WTC11 (cell line): ENCODE measurements around the gene PPP1R27. TPM values are rescaled to one million over a fixed set of nuclear protein-coding genes. Genes with fewer than 3 reads are reported as not detected.

Experiments used
- ARID4B ChIP-seq: sonication (generic); formaldehyde crosslinking; IDR thresholded peaks from 2 replicates; pipeline ENCODE4 v1.8.0; 2023; ENCODE audit warnings: missing genetic modification reagents, mild to moderate bottlenecking, borderline replicate concordance
- CDX4 ChIP-seq: fragments of 250-450 bp; sonication (Bioruptor Pico); IDR thresholded peaks from 2 replicates; pipeline ENCODE4 v1.9.0; 2021; ENCODE audit warnings: moderate library complexity, mild to moderate bottlenecking, inconsistent platforms, borderline replicate concordance
- CREB1 ChIP-seq: sonication (generic); formaldehyde crosslinking; IDR thresholded peaks from 2 replicates; pipeline ENCODE4 v1.8.0; 2023; ENCODE audit warnings: mild to moderate bottlenecking, missing genetic modification reagents
- ERG ChIP-seq: fragments of 250-450 bp; sonication (Bioruptor Pico); IDR thresholded peaks from 2 replicates; pipeline ENCODE4 v1.8.0; 2021; ENCODE audit warnings: mild to moderate bottlenecking
- FOXJ3 ChIP-seq: sonication (generic); formaldehyde crosslinking; IDR thresholded peaks from 2 replicates; pipeline ENCODE4 v1.9.0; 2021; ENCODE audit warnings: missing genetic modification reagents, mild to moderate bottlenecking, borderline replicate concordance
- FOXP1 ChIP-seq: sonication (generic); formaldehyde crosslinking; IDR thresholded peaks from 2 replicates; pipeline ENCODE4 v1.8.0; 2022; ENCODE audit warnings: missing genetic modification reagents, mild to moderate bottlenecking, moderate library complexity, borderline replicate concordance
- GABPB1 ChIP-seq: sonication (generic); formaldehyde crosslinking; IDR thresholded peaks from 2 replicates; pipeline ENCODE4 v1.8.1; 2023; ENCODE audit warnings: mild to moderate bottlenecking, missing genetic modification reagents
- GRHL2 ChIP-seq: fragments of 250-450 bp; sonication (Bioruptor Pico); IDR thresholded peaks from 2 replicates; pipeline ENCODE4 v1.8.0; 2022; ENCODE audit warnings: mild to moderate bottlenecking, moderate library complexity; ENCODE audit not compliant: insufficient replicate concordance, severe bottlenecking
- HMGA2 ChIP-seq: fragments of 250-450 bp; sonication (Bioruptor Pico); IDR thresholded peaks from 2 replicates; pipeline ENCODE4 v1.4.0; 2021; ENCODE audit warnings: mild to moderate bottlenecking, moderate library complexity
- NR3C1 ChIP-seq: sonication (generic); formaldehyde crosslinking; conservative IDR thresholded peaks from 2 replicates; pipeline ENCODE4 v1.8.1; 2023; ENCODE audit warnings: low read depth, mild to moderate bottlenecking, missing genetic modification reagents
- OVOL2 ChIP-seq: fragments of 250-450 bp; sonication (Bioruptor Pico); IDR thresholded peaks from 2 replicates; pipeline ENCODE4 v1.9.0; 2021; ENCODE audit warnings: mild to moderate bottlenecking, borderline replicate concordance
- RORB ChIP-seq: fragments of 250-450 bp; sonication (Bioruptor Pico); IDR thresholded peaks from 2 replicates; pipeline ENCODE4 v1.9.0; 2021; ENCODE audit warnings: mild to moderate bottlenecking
- SMAD3 ChIP-seq: sonication (generic); formaldehyde crosslinking; IDR thresholded peaks from 2 replicates; pipeline ENCODE4 v1.8.0; 2022; ENCODE audit warnings: missing genetic modification reagents, mild to moderate bottlenecking, borderline replicate concordance
- SMAD4 ChIP-seq: sonication (generic); formaldehyde crosslinking; IDR thresholded peaks from 2 replicates; pipeline ENCODE4 v1.8.0; 2022; ENCODE audit warnings: mild to moderate bottlenecking, missing genetic modification reagents
- TCF7 ChIP-seq: sonication (generic); formaldehyde crosslinking; IDR thresholded peaks from 2 replicates; pipeline ENCODE4 v1.8.0; 2022; ENCODE audit warnings: mild to moderate bottlenecking, low read depth, missing genetic modification reagents, moderate library complexity
- TP53 ChIP-seq: sonication (generic); formaldehyde crosslinking; IDR thresholded peaks from 2 replicates; pipeline ENCODE4 v1.8.1; 2023; ENCODE audit warnings: mild to moderate bottlenecking, missing genetic modification reagents
- ZNF396 ChIP-seq: fragments of 250-450 bp; sonication (Bioruptor Pico); IDR thresholded peaks from 2 replicates; pipeline ENCODE4 v1.8.0; 2021; ENCODE audit warnings: mild to moderate bottlenecking, moderate library complexity, borderline replicate concordance
- ZNF416 ChIP-seq: fragments of 250-450 bp; sonication (Bioruptor Pico); IDR thresholded peaks from 2 replicates; pipeline ENCODE4 v1.9.0; 2021; ENCODE audit warnings: mild to moderate bottlenecking, inconsistent platforms
- ZNF423 ChIP-seq: fragments of 250-450 bp; sonication (Bioruptor Pico); IDR thresholded peaks from 2 replicates; pipeline ENCODE4 v2.1.2; 2022; ENCODE audit warnings: mild to moderate bottlenecking, moderate library complexity
- ZNF671 ChIP-seq: fragments of 250-450 bp; sonication (Bioruptor Pico); IDR thresholded peaks from 2 replicates; pipeline ENCODE4 v1.8.0; 2021; ENCODE audit warnings: mild to moderate bottlenecking
- total RNA-seq: library from RNA; stranded (reverse); gene quantifications from 3 replicates; pipeline ENCODE4 v1.2.3, GENCODE V29; 2021
- TF ChIP-seq, protein P1 (sequence below): sonication (generic); formaldehyde crosslinking; IDR thresholded peaks from 2 replicates; pipeline ENCODE4 v1.8.1; 2022; ENCODE audit warnings: mild to moderate bottlenecking, moderate library complexity, missing genetic modification reagents
- TF ChIP-seq, protein P2 (sequence below): sonication (generic); formaldehyde crosslinking; IDR thresholded peaks from 2 replicates; pipeline ENCODE4 v1.8.1; 2023; ENCODE audit warnings: mild to moderate bottlenecking, missing genetic modification reagents, moderate library complexity
- TF ChIP-seq, protein P3 (sequence below): sonication (generic); formaldehyde crosslinking; IDR thresholded peaks from 2 replicates; pipeline ENCODE4 v1.8.1; 2023; ENCODE audit warnings: mild to moderate bottlenecking, missing genetic modification reagents
- TF ChIP-seq, protein P4 (sequence below): sonication (generic); formaldehyde crosslinking; IDR thresholded peaks from 2 replicates; pipeline ENCODE4 v1.8.0; 2023; ENCODE audit warnings: missing genetic modification reagents

Gene PPP1R27
- total RNA-seq, 1 experiment from 2014 or later, result not detected

- TF ChIP-seq FOXP1 (CRISPR knock-in tag), result no peak; the same call in 1 of the 2 replicates
- no peak for TF ChIP-seq ZNF423 (CRISPR knock-in tag)
- no peak for TF ChIP-seq HMGA2
- TF ChIP-seq, protein P1, sequence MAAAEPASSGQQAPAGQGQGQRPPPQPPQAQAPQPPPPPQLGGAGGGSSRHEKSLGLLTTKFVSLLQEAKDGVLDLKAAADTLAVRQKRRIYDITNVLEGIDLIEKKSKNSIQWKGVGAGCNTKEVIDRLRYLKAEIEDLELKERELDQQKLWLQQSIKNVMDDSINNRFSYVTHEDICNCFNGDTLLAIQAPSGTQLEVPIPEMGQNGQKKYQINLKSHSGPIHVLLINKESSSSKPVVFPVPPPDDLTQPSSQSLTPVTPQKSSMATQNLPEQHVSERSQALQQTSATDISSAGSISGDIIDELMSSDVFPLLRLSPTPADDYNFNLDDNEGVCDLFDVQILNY, result no peak
- no peak for TF ChIP-seq ZNF396 (CRISPR knock-in tag)
- TF ChIP-seq ZNF416 (CRISPR knock-in tag), result no peak; the same call in 1 of the 2 replicates
- no peak; the same call in 1 of the 2 replicates for TF ChIP-seq FOXJ3 (CRISPR knock-in tag)
- TF ChIP-seq, protein P2, sequence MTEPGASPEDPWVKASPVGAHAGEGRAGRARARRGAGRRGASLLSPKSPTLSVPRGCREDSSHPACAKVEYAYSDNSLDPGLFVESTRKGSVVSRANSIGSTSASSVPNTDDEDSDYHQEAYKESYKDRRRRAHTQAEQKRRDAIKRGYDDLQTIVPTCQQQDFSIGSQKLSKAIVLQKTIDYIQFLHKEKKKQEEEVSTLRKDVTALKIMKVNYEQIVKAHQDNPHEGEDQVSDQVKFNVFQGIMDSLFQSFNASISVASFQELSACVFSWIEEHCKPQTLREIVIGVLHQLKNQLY (CRISPR knock-in tag), result 0 out of 2 replicates have a peak, but pooled peaks have one; percentile 42
- TF ChIP-seq SMAD4, result no peak
- no peak for TF ChIP-seq TP53
- TF ChIP-seq CDX4, result no peak
- no peak for TF ChIP-seq TCF7 (CRISPR knock-in tag)
- no peak for TF ChIP-seq ERG
- TF ChIP-seq ARID4B, result 0 out of 2 replicates have a peak, but pooled peaks have one; percentile 35
- TF ChIP-seq NR3C1 (CRISPR knock-in tag), result no peak
- TF ChIP-seq RORB (CRISPR knock-in tag), result 0 out of 2 replicates have a peak, but pooled peaks have one; percentile 1
- peak; percentile 39; the same call in 1 of the 2 replicates for TF ChIP-seq GABPB1 (CRISPR knock-in tag)
- TF ChIP-seq SMAD3 (CRISPR knock-in tag), result 0 out of 2 replicates have a peak, but pooled peaks have one; percentile 76
- TF ChIP-seq, protein P3, sequence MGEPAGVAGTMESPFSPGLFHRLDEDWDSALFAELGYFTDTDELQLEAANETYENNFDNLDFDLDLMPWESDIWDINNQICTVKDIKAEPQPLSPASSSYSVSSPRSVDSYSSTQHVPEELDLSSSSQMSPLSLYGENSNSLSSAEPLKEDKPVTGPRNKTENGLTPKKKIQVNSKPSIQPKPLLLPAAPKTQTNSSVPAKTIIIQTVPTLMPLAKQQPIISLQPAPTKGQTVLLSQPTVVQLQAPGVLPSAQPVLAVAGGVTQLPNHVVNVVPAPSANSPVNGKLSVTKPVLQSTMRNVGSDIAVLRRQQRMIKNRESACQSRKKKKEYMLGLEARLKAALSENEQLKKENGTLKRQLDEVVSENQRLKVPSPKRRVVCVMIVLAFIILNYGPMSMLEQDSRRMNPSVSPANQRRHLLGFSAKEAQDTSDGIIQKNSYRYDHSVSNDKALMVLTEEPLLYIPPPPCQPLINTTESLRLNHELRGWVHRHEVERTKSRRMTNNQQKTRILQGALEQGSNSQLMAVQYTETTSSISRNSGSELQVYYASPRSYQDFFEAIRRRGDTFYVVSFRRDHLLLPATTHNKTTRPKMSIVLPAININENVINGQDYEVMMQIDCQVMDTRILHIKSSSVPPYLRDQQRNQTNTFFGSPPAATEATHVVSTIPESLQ (CRISPR knock-in tag), result no peak; the same call in 1 of the 2 replicates
- no peak for TF ChIP-seq CREB1 (CRISPR knock-in tag)
- TF ChIP-seq ZNF671 (CRISPR knock-in tag), result 0 out of 2 replicates have a peak, but pooled peaks have one; percentile 8
- TF ChIP-seq OVOL2 (CRISPR knock-in tag), result no peak
- TF ChIP-seq, protein P4, sequence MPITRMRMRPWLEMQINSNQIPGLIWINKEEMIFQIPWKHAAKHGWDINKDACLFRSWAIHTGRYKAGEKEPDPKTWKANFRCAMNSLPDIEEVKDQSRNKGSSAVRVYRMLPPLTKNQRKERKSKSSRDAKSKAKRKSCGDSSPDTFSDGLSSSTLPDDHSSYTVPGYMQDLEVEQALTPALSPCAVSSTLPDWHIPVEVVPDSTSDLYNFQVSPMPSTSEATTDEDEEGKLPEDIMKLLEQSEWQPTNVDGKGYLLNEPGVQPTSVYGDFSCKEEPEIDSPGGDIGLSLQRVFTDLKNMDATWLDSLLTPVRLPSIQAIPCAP (CRISPR knock-in tag), result no peak
- no peak for TF ChIP-seq GRHL2 (CRISPR knock-in tag)
Observed at GRCh38 chr17:81867170-81867990, 32.5 kb upstream of the PPP1R27 start (continued).
